PFSK-1 (cell line): Measurements from ENCODE around the gene TMEM156.

Source experiments
- FOXP2 ChIP-seq: optimal IDR thresholded peaks from 2 replicates; pipeline ENCODE3; 2011; ENCODE audit warnings: borderline replicate concordance, control low read depth, inconsistent platforms; ENCODE audit not compliant: insufficient read depth; ENCODE audit errors: extremely low read length, extremely low read depth
- POLR2AphosphoS5 ChIP-seq: IDR thresholded peaks from 2 replicates; pipeline ENCODE4 v1.6.1; 2012; ENCODE audit warnings: low read depth, mild to moderate bottlenecking, control low read depth, low read length, moderate library complexity
- SIN3A ChIP-seq: IDR thresholded peaks from 2 replicates; pipeline ENCODE4 v1.6.1; 2012; ENCODE audit warnings: mild to moderate bottlenecking, low read length, moderate library complexity, borderline replicate concordance; ENCODE audit not compliant: insufficient read depth
- TAF1 ChIP-seq: IDR thresholded peaks from 2 replicates; pipeline ENCODE4 v1.6.1; 2012; ENCODE audit warnings: low read length, control low read depth, borderline replicate concordance; ENCODE audit not compliant: insufficient read depth
- TF ChIP-seq, protein P1 (sequence below), 2 experiments: IDR thresholded peaks; 2 replicates each; pipeline versions ENCODE4 v1.6.1 to v1.8.0; 2011 to 2012; ENCODE audit warnings: low read depth in 2 of 2, low read length in 2 of 2, control low read depth in 1 of 2, inconsistent platforms in 1 of 2, mild to moderate bottlenecking in 1 of 2, moderate library complexity in 1 of 2; ENCODE audit not compliant: insufficient read depth in 1 of 2

TMEM156 gene

DNA sequence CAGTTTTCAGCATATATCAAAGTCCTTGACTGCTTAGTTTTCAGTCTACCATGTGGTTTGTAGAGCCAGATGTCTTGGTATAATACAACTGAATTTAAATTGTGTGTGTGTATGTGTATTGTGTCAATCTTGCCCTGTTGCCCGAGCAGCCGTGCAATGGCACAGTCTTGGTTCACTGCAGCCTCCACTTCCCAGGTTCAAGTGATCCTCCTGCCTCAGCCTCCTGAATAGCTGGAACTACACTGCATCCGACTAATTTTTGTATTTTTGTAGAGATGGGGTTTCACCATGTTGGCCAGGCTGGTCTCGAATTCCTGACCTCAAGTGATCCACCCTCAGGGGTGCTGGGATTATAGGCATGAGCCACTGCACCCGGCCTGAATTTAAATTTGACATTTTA lies 23.8 kb upstream of the TMEM156 start:
- TF ChIP-seq, protein P1, sequence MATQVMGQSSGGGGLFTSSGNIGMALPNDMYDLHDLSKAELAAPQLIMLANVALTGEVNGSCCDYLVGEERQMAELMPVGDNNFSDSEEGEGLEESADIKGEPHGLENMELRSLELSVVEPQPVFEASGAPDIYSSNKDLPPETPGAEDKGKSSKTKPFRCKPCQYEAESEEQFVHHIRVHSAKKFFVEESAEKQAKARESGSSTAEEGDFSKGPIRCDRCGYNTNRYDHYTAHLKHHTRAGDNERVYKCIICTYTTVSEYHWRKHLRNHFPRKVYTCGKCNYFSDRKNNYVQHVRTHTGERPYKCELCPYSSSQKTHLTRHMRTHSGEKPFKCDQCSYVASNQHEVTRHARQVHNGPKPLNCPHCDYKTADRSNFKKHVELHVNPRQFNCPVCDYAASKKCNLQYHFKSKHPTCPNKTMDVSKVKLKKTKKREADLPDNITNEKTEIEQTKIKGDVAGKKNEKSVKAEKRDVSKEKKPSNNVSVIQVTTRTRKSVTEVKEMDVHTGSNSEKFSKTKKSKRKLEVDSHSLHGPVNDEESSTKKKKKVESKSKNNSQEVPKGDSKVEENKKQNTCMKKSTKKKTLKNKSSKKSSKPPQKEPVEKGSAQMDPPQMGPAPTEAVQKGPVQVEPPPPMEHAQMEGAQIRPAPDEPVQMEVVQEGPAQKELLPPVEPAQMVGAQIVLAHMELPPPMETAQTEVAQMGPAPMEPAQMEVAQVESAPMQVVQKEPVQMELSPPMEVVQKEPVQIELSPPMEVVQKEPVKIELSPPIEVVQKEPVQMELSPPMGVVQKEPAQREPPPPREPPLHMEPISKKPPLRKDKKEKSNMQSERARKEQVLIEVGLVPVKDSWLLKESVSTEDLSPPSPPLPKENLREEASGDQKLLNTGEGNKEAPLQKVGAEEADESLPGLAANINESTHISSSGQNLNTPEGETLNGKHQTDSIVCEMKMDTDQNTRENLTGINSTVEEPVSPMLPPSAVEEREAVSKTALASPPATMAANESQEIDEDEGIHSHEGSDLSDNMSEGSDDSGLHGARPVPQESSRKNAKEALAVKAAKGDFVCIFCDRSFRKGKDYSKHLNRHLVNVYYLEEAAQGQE (IDR thresholded peaks at IDR 0.05; ENCODE audit: insufficient read depth in 1 of 2, low read depth in 2 of 2, low read length in 2 of 2), result no peak

GRCh38 chr4:39054497-39054896 lies 22.3 kb upstream of the TMEM156 start:
- TF ChIP-seq TAF1 (no peak), POLR2AphosphoS5 (no peak), SIN3A (no peak), FOXP2 (no peak)
- TF ChIP-seq, protein P1 (IDR thresholded peaks at IDR 0.05; ENCODE audit: insufficient read depth in 1 of 2, low read depth in 2 of 2, low read length in 2 of 2), result no peak

DNA sequence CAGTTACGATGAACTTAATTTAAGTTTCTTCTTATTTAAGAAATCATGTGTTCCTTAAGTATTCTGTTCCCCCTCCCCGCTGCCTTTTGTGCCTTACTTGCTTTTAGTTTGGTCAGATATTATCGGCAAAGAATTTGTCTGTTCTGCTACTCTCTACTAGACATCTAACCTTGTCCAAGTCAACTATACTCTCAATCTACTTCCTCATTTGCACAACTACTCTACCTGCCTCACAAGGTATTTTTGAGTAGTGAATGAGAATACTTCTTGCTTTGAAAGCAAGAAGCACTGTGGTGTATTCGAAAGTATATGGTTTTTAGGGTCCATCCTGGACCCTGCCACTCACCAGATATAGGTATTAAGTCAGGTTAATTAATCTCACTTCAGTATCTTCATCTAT lies 21.8 kb upstream of the TMEM156 start:
- TF ChIP-seq, protein P1 (IDR thresholded peaks at IDR 0.05; ENCODE audit: insufficient read depth in 1 of 2, low read depth in 2 of 2, low read length in 2 of 2), result no peak
- no peak for TF ChIP-seq TAF1
- no peak for TF ChIP-seq FOXP2
- TF ChIP-seq POLR2AphosphoS5, result no peak
- TF ChIP-seq SIN3A, result no peak

DNA sequence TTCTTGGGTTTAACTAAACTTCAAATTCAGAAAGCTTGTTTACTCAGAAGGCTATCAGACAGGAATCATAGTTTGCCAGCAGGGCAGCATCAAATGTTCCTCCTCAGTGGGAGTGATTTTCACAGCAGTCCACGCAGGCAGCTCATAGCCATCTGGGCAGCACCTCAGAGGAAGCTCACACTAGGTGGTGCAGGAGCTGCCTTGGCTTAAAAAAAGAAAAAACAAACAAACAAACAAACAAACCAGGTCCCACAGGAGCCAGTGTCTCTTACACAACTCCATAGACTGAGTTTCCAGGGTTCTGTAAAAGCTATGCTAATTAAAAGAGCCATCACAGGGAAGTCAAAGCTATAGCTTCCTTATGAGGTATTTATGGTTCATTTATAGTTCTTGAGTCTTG lies 19.3 kb upstream of the TMEM156 start:
- no peak for TF ChIP-seq SIN3A
- no peak for TF ChIP-seq POLR2AphosphoS5
- no peak for TF ChIP-seq FOXP2
- TF ChIP-seq TAF1, result no peak
- TF ChIP-seq, protein P1 (IDR thresholded peaks at IDR 0.05; ENCODE audit: insufficient read depth in 1 of 2, low read depth in 2 of 2, low read length in 2 of 2), result no peak

DNA sequence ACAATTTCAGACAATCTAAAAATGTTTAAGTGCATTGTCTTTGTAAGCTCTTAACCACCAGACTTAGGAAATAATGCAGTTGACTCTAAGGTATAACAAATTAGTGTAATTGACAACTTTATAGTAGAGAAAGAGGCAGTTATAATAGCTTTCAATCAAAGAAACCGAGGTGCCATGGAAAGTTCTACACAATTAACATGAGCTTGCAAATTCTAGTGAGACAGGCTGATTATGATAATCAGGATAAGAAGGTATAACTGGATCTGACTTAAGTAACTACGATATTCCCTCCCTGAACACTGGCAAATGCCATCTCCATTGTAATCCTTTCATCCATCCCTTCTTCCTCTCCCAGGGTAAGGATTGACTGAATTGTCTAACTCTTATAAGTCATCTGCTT lies 18.4 kb upstream of the TMEM156 start:
- TF ChIP-seq POLR2AphosphoS5 (no peak), TAF1 (no peak), FOXP2 (no peak), SIN3A (no peak)
- TF ChIP-seq, protein P1 (IDR thresholded peaks at IDR 0.05; ENCODE audit: insufficient read depth in 1 of 2, low read depth in 2 of 2, low read length in 2 of 2), result no peak
